Heart right ventricle (tissue), 16 donors: Measurements from ENCODE around the gene MAPT. TPM values are rescaled to one million over a fixed set of nuclear protein-coding genes. Genes with fewer than 3 reads are reported as not detected.

Source experiments
- ATAC-seq, 8 donors: fragments of 200-7000 bp; cut with Tn5 transposase; one replicate each; pipeline ENCODE4 v1.9.1; 2020; ENCODE audit warnings: mild to moderate bottlenecking in 8 of 8, moderate library complexity in 8 of 8, moderate number of reproducible peaks in 1 of 8
- DNase-seq, 2 donors: peaks; one replicate each; pipeline ENCODE4 v3.0.0-alpha.2; 2020
- H3K27ac ChIP-seq, 10 donors: fragments of 200-600 bp; sonication (generic) in 2 of 10; one replicate each; pipeline versions ENCODE4 v1.5.0 to v1.8.0; 2020 to 2022; ENCODE audit warnings: mild to moderate bottlenecking in 3 of 10
- H3K27me3 ChIP-seq, 7 donors: fragments of 200-600 bp; one replicate each; pipeline ENCODE4 v1.8.0; 2021 to 2022; ENCODE audit warnings: mild to moderate bottlenecking in 2 of 7
- H3K36me3 ChIP-seq, 9 donors: fragments of 200-600 bp; sonication (generic) in 1 of 9; one replicate each; pipeline versions ENCODE4 v1.5.0 to v1.8.0; 2020 to 2022; ENCODE audit warnings: mild to moderate bottlenecking in 2 of 9
- H3K4me1 ChIP-seq, 9 donors: fragments of 200-600 bp; sonication (generic) in 1 of 9; one replicate each; pipeline versions ENCODE4 v1.5.0 to v1.8.0; 2020 to 2022; ENCODE audit warnings: mild to moderate bottlenecking in 4 of 9
- H3K4me3 ChIP-seq, 10 donors: fragments of 200-600 bp; sonication (generic) in 2 of 10; one replicate each; pipeline versions ENCODE4 v1.5.0 to v1.8.0; 2020 to 2022; ENCODE audit warnings: mild to moderate bottlenecking in 7 of 10, moderate library complexity in 2 of 10
- H3K9me3 ChIP-seq, 11 donors: fragments of 200-600 bp in 10 of 11; sonication (generic) in 2 of 11; one replicate each; pipeline versions ENCODE4 v1.5.0 to v1.8.0; 2013 to 2022; ENCODE audit warnings: mild to moderate bottlenecking in 2 of 11, control low read depth in 1 of 11, moderate library complexity in 1 of 11
- CTCF ChIP-seq, 9 donors: fragments of 200-600 bp; sonication (generic) in 2 of 9; IDR thresholded peaks; one replicate each; pipeline versions ENCODE4 v1.5.0 to v1.8.0; 2021 to 2022; ENCODE audit warnings: antibody characterized with exemption in 9 of 9, mild to moderate bottlenecking in 5 of 9, moderate library complexity in 1 of 9
- WGBS, 2 donors: extraction: QIAGEN DNeasy Blood & Tissue Kit; methylation state at CpG; one replicate each; pipeline ENCODE4 v1.1.7; 2013; ENCODE audit warnings: inconsistent platforms in 1 of 2; 5-methylcytosine and 5-hydroxymethylcytosine counted together
- intact Hi-C, 10 donors: fragments of 100-400 bp; cut with DNase I; formaldehyde crosslinking; loops; one replicate each; pipeline versions ENCODE4 v1.11.1 to v1.14.2; 2022
- polyA plus RNA-seq, 2 donors: library from polyadenylated mRNA; stranded (reverse); fragments of 200-250 nt; gene quantifications; one replicate each; pipeline ENCODE4 v1.2.3, GENCODE V29; 2013
- total RNA-seq, 10 donors: library from RNA; stranded (reverse); fragmentation: NEBNext Ultra II Directional in 3 of 10; extraction: Animal tissue kit (Norgen Biotek cat#: 25700) in 3 of 10; gene quantifications; one replicate each; pipeline versions ENCODE4 v1.2.1 to v1.2.4, GENCODE V29; 2021 to 2023
- donor health status: Arrhythmogenic right ventricular cardiomyopathy.
- donor health status: ischemic (EF 13 %, LVEDD 7.1; RV severe dilation, severe dysfunction).
- donor health status: healthy with polysubstance abuse.
- donor health status: DM: no; HTN: yes; CAD: no.
- donor health status: DM: no; HTN: no; CAD: no.
- donor health status: ischemic (EF 25% LVEDD 6.9; RV normal size, moderate dysfunction).
- donor health status: ischemic (EF 25% LVEDD 5.7; RV mildly dilated, moderate dysfunction).
- donor health status: healthy.
- donor health status: DM: yes; HTN: yes; CAD: no.
- donor health status: Ischemic cardiomyopathy.
- donor health status: ischemic (EF 35%, LVEDD 5.7; RV mildly dilated, moderate dysfunction).
- donor health status: nonischemic (EF 11% LVEDD 7.7; RV severe dilation, severe dysfunction).
- donor health status: DM: yes; HTN: yes; CAD: no.
- donor health status: PGD.
- donor health status: ischemic (EF 29% LVEDD 5.4; RV normal size, mild dysfunction).
- donor health status: nonischemic (EF 23%, LVEDD 6.1; RV moderate dilation, normal function).

MAPT gene
- total and polyA plus RNA-seq, 12 donors, result 0.90 to 63.3 (median 32.5) TPM

DNA sequence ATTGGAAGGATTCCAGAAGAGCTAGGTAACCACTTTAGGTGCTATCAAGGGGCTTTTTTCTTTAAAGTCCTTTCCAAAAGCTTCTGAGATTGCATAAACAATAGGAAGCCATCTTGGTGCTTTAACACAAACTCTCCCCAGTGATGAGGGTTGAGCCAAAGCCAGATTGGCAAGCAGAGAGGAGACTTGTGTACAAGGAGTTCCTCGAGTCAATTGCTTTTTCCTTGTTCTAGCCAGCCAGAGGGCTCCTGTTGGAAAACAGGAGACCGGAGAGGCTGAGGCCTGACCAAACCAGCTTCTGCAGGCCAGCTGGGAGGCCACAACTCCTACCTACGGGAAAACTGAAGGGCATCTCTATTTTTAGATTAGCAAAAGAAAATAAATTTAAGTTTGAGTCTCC, 46.5 kb downstream of the MAPT start:
- DNase-seq, result peak in 1 of 2 donors; percentile 20
- intact Hi-C loops, result loop anchor here in 2 of 10 donors (5.0 kb wide), 2 partner anchors 39 to 49 kb away; partner anchors contain the start of gene MAPT (in 1 of the 2)
- peak in 2 of 8 donors; percentile 45 to 68 for ATAC-seq
- Histone ChIP-seq H3K27ac (peak overlapping the region in 8 of 10 donors; percentile 3 to 56 (median 38)), H3K36me3 (no peaks in the 10 kb centered on the region), H3K27me3 (no peaks in the 10 kb centered on the region), H3K4me1 (peaks cover 0 to 30% (median 19%) of the 10 kb centered on the region in 9 donors), H3K4me3 (no peak overlapping the region), H3K9me3 (no peaks in the 10 kb centered on the region)
- WGBS, 2 donors, result 31 to 51% methylated on average over 3 of the region's 3 CpGs
- no peak for TF ChIP-seq CTCF (IDR thresholded peaks at IDR 0.05)

- TF ChIP-seq CTCF (IDR thresholded peaks at IDR 0.05), result no peak
- H3K4me1 ChIP-seq, result peaks cover 0 to 30% (median 19%) of the 10 kb centered on the region in 9 donors
- no peaks in the 10 kb centered on the region for H3K27me3 ChIP-seq
- intact Hi-C loops, result loop anchor here in 2 of 10 donors (5.0 kb wide), 2 partner anchors 39 to 49 kb away; partner anchors contain the start of gene MAPT (in 1 of the 2)
- H3K9me3 ChIP-seq, result no peaks in the 10 kb centered on the region
- no peak overlapping the region for H3K4me3 ChIP-seq
- DNase-seq (no peak), ATAC-seq (no peak)
- H3K36me3 ChIP-seq, result no peaks in the 10 kb centered on the region
- H3K27ac ChIP-seq, result peak overlapping the region in 8 of 10 donors; percentile 3 to 76 (median 44)
- WGBS, 2 donors, result 27 to 36% methylated on average over 2 of the region's 2 CpGs
Observed at GRCh38 chr17:45941395-45941794, 47.0 kb downstream of the MAPT start.

DNA sequence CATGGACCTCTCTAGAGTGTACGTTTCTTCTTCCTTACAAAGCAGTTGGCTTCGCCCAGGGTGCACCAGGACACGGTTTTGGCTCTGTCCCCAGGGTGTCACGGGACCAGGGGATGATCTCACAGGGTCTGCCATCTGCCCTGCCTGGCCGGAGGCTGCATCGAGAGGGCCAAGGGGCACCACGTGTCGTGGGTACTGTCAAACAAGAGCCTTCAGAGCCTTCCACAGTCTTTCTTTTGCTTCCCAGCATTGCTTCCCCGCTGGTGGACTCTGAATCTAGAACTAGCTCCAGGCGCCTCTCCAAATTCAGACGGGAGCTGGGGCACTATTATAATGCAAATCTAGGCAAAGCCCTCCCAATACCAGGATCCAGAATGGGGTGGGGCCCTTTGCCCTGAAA, 47.9 kb downstream of the MAPT start:
- Histone ChIP-seq H3K4me1 (peaks cover 0 to 30% (median 19%) of the 10 kb centered on the region in 9 donors), H3K36me3 (no peaks in the 10 kb centered on the region), H3K9me3 (no peaks in the 10 kb centered on the region), H3K4me3 (no peak overlapping the region), H3K27me3 (no peaks in the 10 kb centered on the region), H3K27ac (peak overlapping the region; percentile 20 to 77 (median 67))
- 26 to 39% methylated on average over 11 of the region's 11 CpGs for WGBS, 2 donors
- intact Hi-C loops, result loop anchor here in 2 of 10 donors (5.0 kb wide), 2 partner anchors 40 to 50 kb away; partner anchors contain the start of gene MAPT (in 1 of the 2)
- DNase-seq (peak; percentile 81 to 82), ATAC-seq (peak; percentile 94 to 99 (median 96))
- TF ChIP-seq CTCF (IDR thresholded peaks at IDR 0.05), result no peak

GRCh38 chr17:45946841-45947256, 52.5 kb downstream of the MAPT start:
- ATAC-seq, result peak in 1 of 8 donors; percentile 15
- intact Hi-C loops, result loop anchor here in 1 of 10 donors (5.0 kb wide), 1 partner anchor 55 kb away; the partner anchor contains the start of gene MAPT

More at GRCh38 chr17:45946841-45947256, 52.5 kb downstream of the MAPT start:
- Histone ChIP-seq H3K4me1 (peaks cover 2 to 33% (median 19%) of the 10 kb centered on the region in 9 donors), H3K9me3 (no peaks in the 10 kb centered on the region), H3K36me3 (no peaks in the 10 kb centered on the region), H3K4me3 (no peak overlapping the region), H3K27ac (no peak overlapping the region), H3K27me3 (peaks cover 0 to 27% (median 14%) of the 10 kb centered on the region in 7 donors)
- no peak for TF ChIP-seq CTCF (IDR thresholded peaks at IDR 0.05)
- no peak for DNase-seq
- WGBS, 2 donors, result 58 to 67% methylated on average over 4 of the region's 4 CpGs
